RWPE2 (cell line): ENCODE results near the gene DPF3.
A peak's percentile ranks its signal among the peaks of the same experiment; 100 is the strongest.

Source experiments
- ATAC-seq: fragments of 200-7000 bp; cut with Tn5 transposase; 3 replicates; pipeline ENCODE4 v1.9.1; 2021; ENCODE audit warnings: low read depth
- DNase-seq: peaks from one replicate; pipeline ENCODE4 v3.0.0-alpha.2; 2020; ENCODE audit warnings: low spot score
- H3K27ac ChIP-seq: fragments of 450-650 bp; 2 replicates; pipeline ENCODE4 v1.5.1; 2017; ENCODE audit warnings: mild to moderate bottlenecking; ENCODE audit not compliant: poor library complexity, severe bottlenecking
- H3K27me3 ChIP-seq: fragments of 250-450 bp; sonication (Bioruptor Pico); 2 replicates; pipeline ENCODE4 v1.5.1; 2021; ENCODE audit warnings: mild to moderate bottlenecking, moderate library complexity; ENCODE audit not compliant: insufficient read depth, poor library complexity, severe bottlenecking
- H3K36me3 ChIP-seq: fragments of 250-450 bp; sonication (Bioruptor Pico); 2 replicates; pipeline ENCODE4 v1.5.1; 2020; ENCODE audit warnings: low read depth, mild to moderate bottlenecking, moderate library complexity
- H3K4me1 ChIP-seq: fragments of 250-450 bp; sonication (Bioruptor Pico); 2 replicates; pipeline ENCODE4 v1.5.1; 2021; ENCODE audit warnings: mild to moderate bottlenecking, moderate library complexity; ENCODE audit not compliant: insufficient read depth, poor library complexity, severe bottlenecking
- H3K4me3 ChIP-seq: fragments of 250-450 bp; sonication (Bioruptor Pico); 2 replicates; pipeline ENCODE4 v1.5.1; 2021; ENCODE audit warnings: mild to moderate bottlenecking, moderate library complexity; ENCODE audit not compliant: severe bottlenecking
- H3K9me3 ChIP-seq: fragments of 250-450 bp; sonication (Bioruptor Pico); 2 replicates; pipeline ENCODE4 v1.5.1; 2021; ENCODE audit warnings: mild to moderate bottlenecking, moderate library complexity; ENCODE audit not compliant: severe bottlenecking
- CTCF ChIP-seq: fragments of 450-650 bp; IDR thresholded peaks from one replicate; pipeline ENCODE4 v1.5.1; 2017; ENCODE audit warnings: mild to moderate bottlenecking, moderate library complexity; ENCODE audit not compliant: poor library complexity, severe bottlenecking

The DPF3 gene

GRCh38 chr14:72610096-72610830, 283.6 kb downstream of the DPF3 start:
- TF ChIP-seq CTCF = no peak
- Histone ChIP-seq H3K36me3 (no peaks in the 10 kb centered on the region), H3K27ac (no peak overlapping the region), H3K9me3 (no peaks in the 10 kb centered on the region), H3K4me1 (peaks cover 17% of the 10 kb centered on the region), H3K27me3 (no peaks in the 10 kb centered on the region), H3K4me3 (no peak overlapping the region)
- ATAC-seq = no peak
- no peak for DNase-seq

GRCh38 chr14:72609205-72609916, 284.5 kb downstream of the DPF3 start:
- Histone ChIP-seq H3K27me3 (no peaks in the 10 kb centered on the region), H3K27ac (no peak overlapping the region), H3K36me3 (no peaks in the 10 kb centered on the region), H3K4me1 (peaks cover 13% of the 10 kb centered on the region), H3K9me3 (no peaks in the 10 kb centered on the region), H3K4me3 (no peak overlapping the region)
- DNase-seq (no peak), ATAC-seq (no peak)
- TF ChIP-seq CTCF = no peak

GRCh38 chr14:72608391-72609204, 285.3 kb downstream of the DPF3 start:
- Histone ChIP-seq H3K36me3 (no peaks in the 10 kb centered on the region), H3K27me3 (no peaks in the 10 kb centered on the region), H3K4me3 (no peak overlapping the region), H3K27ac (peak overlapping the region; percentile 24), H3K9me3 (no peaks in the 10 kb centered on the region), H3K4me1 (peaks cover 13% of the 10 kb centered on the region)
- no peak for DNase-seq
- TF ChIP-seq CTCF = no peak
- ATAC-seq = peak; percentile 95

- no peaks in the 10 kb centered on the region for H3K27me3 ChIP-seq
- no peak for TF ChIP-seq CTCF
- no peak overlapping the region for H3K4me3 ChIP-seq
- no peak for ATAC-seq
- no peaks in the 10 kb centered on the region for H3K9me3 ChIP-seq
- peaks cover 13% of the 10 kb centered on the region for H3K4me1 ChIP-seq
- peak overlapping the region; percentile 24 for H3K27ac ChIP-seq
- DNase-seq = no peak
- no peaks in the 10 kb centered on the region for H3K36me3 ChIP-seq
Measured at GRCh38 chr14:72607386-72608130, 286.3 kb downstream of the DPF3 start.
